NCI-H1436 treated with DMSO at 0.1 percent for 48 hours (cell line): ENCODE results near the gene ADAMTS17.

Experiments used
- DNase-seq: peaks from one replicate; lab custom pipeline; 2025; lab: John Stamatoyannopoulos, UW

Gene ADAMTS17

DNA sequence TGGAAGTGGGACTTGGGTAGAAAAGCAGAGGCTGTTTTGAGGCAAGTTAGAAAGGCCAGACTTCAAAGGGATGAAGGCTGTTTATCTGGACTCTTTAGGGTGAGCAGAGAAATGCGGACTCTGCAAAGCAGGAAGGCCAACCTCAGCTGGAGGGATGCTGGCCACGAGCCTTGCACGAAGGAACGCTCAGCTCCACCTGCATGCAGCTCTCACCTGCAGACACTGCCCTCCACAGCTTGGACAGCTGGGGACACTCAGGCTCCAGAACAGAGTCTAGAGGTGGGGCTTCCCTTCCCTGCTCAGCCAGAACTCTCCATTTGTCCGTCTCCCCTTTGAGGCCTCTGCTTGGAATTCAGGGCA lies 229.7 kb downstream of the ADAMTS17 start:
- DNase-seq: no peak

DNA sequence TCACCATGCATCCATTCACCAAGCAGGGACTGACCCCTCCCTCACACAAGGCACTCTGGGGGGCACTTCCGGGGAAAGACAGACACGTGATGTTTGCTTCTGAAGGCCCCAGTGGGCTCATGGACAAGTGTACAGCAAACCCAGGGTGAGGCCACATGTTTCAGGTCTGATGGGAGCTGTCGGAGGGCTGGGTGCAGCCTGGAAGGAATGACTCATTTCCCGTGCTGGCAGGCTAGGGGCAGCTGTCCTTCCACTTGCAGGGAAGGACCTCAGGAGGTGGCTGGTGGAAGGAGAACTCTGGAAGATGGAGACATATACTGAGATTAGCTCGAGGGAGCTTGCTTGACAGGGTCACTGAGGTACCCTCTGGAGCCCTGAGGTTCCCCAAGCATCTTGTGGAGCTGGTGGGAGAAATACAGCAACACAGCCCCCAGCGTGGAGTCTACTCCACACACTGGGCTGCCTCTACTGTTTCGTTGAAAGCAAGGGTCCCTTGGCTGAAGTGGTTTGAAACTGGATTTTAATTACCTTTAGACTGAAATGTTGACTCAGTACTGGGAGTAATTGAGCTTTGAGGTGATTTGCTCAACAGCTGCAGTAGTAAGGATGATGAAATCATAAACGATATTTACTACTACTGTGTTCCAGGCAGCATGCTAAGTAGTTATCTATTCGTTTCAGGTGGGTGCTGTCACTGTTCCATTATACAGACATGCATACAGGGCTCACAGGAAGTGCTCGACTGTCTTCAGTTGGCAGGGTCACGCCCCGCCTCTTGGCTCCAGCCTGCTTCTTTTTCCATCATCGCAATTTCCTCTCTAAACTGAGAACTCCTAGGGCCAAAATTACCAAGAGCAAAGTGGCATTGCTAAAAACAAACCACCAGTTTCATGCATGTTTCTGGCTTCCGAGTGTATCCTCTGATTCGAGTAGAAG lies 230.4 kb downstream of the ADAMTS17 start:
- peak; percentile 56 for DNase-seq

DNA sequence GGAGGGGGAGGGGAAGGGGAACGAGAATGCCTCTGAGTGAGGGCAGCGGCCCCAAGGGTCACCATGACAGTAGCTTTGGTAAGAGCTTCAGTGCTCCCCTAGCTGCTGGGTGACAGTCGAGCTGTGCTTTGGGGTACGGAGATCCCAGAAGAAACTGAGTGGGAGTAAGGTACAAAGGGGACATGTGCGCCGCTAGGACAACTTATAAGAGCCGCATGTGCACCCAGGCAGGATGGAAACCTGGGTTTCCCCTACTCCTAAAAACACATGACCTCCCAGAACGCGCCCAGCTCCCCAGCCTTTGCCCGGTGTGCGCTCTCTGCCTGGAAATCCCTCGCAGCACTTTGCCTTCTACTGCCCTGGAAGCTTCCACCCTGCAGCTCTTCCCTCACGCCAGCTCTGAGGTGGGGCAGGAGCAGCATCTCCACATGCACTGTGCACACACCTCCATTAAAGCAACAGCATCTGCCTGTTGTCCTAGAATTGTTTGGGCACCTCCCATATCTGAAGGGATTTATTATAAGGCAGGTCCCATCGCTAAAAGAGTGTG lies 232.2 kb downstream of the ADAMTS17 start:
- no peak for DNase-seq

DNA sequence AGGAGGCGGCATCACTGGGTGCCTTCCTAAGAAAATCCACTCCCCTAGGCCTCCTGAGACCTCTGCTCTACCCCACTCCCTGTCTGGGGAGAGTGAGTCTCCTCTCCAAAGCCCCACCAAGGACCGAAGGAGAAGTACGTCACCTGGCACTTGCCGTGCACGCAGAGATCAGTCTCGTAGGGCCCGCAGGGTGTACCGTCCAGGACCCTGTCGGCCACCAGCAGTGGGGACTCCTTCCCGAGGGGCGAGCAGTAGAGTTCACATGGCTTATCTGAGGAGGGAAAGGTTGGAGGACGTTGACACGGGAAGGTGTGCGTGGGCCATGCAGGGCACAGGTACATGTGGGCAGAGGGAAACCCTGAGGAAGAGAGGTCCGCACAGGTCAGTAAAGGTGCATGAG lies 232.9 kb downstream of the ADAMTS17 start:
- DNase-seq: no peak

DNA sequence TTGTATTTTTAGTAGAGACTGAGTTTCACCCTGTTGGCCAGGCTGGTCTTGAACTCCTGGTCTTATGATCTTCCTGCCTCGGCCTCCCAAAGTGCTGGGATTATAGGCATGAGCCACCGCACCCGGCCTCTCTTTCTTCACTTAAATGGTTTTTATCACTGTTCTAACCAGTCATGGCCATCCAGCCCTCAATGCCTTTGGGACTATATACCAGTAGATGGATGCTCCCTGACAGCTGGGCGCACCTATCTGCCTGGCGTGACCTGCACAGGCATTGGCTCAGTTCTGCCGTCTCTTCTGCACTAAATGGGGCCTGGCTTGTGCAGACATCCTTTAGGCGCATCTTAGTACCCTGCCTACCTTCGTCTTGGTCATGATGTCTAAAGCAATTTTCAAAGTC lies 233.4 kb downstream of the ADAMTS17 start:
- no peak for DNase-seq

DNA sequence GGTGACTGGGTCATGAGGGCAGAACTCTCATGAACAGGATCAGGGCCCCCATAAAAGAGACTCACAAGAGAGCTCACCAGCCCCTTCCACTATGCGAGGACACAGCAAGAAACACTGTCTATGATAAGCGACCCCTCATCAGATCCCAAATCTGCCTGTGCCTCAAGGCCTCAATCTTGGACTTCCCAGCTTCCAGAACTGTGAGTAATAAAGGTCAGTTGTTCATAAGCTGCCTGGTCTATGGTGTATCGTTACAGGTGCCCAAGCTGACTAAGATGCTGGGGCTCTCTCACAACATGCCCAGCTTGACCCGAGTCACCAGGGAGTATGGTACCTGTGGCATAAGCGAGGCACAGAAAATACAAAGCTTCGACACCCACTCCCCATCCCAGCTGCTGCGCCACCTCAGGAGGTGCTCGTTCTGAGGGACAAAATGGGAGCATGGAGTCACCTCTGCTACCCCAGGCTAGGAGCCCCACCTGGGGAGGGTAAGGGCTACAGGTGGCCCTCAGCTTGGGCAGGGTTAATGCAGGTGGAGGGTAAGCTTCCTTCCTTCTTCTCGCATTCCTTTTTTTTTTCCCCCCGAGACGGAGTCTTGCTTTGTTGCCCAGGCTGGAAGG lies 234.1 kb downstream of the ADAMTS17 start:
- DNase-seq: no peak

DNA sequence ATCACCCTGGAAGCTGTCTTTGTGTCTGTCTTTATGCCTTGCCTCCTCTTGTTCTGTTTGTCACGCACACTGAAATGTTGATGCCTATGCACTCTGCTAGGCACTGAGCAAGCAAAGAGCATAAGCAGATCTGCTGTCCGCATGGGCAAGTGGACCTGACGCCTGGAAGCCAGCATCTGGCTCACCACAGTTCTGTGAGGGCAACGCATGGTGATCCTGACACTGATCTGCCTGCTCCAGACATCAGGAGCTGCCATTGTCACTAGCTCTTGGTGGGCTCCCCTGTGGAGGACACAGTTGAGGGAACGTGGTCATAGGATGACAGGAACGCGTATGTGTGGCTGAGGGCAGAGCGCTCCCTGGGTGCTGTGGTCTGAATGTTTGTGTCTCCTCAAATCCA lies 234.6 kb downstream of the ADAMTS17 start:
- no peak for DNase-seq

DNA sequence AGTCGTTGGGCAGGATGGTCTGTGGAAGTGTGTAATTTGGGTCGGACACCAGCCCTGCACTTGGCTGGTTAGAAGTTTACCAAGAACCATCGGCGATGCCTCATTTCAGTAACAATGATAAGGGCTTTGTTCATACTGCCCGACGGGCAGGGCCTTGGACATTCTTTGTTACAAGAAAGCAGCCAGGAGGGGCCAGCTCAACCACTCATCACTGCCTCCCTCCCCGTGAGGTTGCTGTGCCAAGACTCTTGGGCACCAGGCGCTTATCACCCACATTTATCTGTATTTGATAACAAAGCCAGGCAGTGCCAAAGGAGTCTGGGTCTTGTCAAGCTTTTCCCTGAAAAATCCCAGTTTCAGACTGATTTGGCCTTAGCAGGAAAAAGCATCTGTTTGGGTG lies 235.0 kb downstream of the ADAMTS17 start:
- DNase-seq: no peak

DNA sequence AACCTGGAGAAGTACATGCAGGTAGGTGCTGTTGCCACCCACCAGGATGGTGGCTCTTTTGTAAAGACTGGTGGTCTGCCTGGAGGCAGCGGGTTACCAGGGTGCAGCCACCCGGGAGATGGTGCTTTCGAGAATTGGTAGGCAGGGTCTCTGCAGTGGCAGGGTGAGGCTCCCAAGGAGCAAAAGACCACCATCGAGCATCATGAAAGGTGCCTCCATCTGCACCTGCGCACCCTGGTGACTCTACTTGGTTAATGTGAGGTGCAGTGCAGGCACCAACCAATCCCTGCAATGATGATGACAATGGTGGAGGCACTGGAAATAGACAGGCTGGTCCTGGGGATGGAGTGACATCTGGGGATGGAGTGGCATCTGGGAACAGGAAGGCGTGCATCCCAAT lies 236.7 kb downstream of the ADAMTS17 start:
- no peak for DNase-seq

DNA sequence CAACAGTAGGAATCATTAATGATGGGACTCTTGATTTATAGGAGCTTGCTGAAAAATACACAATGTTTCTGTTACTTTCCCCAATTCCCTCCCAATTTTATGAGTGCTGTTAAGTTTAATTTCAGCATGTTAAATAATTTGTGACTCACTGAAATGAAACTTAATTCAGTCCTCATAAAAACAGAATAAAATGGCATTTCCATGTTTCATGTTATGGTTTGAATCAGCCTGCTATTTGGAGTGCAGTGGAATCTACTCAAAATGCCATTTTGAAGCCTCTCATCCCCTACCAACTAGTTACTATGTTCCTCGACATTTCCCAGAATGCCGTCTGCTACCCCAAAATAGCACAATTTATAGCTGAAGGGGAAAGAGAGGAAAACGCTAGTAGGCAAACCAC lies 237.5 kb downstream of the ADAMTS17 start:
- no peak for DNase-seq

DNA sequence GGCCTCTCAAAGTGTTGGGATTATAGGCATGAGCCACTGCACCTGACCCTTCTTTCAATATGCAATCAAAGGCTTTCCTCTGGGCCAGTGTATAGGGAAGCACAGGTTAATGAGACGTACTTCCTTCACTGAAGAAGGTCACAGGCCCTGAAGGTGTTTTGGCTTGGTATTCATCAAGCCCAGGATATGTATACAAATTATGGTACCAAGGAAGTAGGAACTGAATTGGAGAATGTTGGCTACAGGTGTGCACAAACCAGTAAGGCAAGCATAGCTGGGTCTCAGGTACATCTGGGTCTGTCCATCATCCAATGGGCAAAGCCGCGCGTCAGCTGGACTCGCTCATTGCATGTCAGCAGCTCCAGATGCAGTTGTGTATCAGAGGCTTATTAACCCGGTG lies 237.9 kb downstream of the ADAMTS17 start:
- DNase-seq: no peak

DNA sequence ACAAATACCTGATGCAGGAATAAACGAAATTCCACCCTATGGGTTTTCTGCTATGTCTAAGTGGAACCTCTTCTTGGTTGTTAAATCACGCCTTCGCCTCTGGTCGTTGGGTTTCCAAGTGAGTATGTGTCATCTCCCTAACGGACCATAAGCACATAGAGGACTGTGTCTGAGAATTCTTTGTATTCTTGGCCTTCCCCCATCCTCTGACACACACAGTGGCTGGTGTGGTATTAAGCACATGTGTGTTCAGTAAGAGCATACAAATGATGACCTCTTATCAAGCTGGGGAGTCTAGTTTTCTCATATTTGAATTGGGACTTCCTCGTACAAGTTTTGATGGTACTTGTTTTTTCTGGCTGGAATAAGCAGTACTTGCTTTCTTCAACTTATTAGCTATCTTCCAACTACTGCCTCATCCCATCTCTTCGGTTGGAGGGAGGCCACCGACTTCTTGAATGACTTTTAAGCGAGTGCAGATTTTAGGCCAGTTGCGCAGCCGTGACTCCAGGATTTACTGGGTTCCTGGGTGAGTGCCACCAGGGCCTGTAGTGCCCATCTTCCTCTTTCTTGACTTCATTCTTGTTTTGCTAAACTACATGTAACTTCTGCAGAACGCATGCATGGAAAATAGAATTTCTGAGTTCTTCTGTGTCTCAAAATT lies 240.2 kb downstream of the ADAMTS17 start:
- DNase-seq: no peak

DNA sequence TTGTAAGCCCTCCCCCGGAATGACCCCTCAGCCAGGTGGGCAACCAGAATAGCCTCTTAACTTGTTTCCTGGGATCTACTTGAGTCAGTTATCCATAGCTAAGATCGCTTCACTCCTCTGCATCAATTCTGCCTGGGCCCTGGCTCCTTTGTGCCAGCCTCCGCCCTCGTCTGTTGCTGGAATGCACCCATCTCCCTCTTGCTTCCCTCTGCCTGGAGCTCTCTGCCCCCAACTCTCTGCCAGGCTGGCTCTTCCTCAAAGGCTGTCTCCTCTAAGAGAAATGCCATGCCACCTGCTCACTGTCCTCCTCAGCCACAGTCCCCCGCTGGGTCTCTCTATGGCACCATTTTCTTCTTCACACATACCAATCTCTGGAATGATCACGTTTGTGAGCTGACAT lies 240.8 kb downstream of the ADAMTS17 start:
- no peak for DNase-seq

DNA sequence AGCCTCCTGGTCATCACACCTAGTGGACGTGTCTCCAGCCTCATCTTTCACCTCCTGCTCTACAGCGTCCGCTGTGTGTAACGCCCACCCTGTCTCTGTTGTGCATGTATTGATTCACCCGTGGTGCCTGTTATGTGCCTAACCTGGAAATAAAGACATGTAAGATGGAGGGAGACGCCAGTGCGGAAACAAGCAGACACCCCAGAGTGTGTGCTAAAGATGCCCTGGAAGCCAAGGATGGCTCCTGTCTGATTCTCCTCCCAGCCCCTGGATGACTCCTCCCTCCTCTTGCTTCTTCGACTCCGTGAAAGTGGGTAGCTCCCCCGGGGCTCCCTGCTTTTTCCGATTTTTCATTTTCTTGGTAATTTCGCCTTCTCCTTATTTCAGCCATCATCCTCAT lies 241.8 kb downstream of the ADAMTS17 start:
- no peak for DNase-seq

DNA sequence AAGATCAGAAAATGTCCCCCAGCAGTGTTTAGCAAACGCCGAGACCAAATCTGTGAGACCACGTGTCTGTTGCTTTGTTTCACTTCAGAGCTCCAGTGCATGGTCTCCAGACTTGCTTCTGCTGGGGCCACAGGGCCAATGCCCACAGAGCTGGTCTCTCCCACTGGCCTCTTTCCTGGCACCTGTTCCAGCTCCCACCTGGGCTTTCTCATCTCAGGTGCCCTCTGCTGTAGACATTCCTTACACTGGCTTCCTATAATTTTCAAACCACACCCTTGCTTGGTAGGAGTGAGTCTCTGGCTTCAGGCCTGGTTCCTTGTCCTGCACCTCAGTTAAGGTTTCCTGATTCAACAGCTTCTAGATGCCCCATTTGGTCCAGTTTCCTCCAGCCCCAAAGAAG lies 243.1 kb downstream of the ADAMTS17 start:
- DNase-seq: no peak

DNA sequence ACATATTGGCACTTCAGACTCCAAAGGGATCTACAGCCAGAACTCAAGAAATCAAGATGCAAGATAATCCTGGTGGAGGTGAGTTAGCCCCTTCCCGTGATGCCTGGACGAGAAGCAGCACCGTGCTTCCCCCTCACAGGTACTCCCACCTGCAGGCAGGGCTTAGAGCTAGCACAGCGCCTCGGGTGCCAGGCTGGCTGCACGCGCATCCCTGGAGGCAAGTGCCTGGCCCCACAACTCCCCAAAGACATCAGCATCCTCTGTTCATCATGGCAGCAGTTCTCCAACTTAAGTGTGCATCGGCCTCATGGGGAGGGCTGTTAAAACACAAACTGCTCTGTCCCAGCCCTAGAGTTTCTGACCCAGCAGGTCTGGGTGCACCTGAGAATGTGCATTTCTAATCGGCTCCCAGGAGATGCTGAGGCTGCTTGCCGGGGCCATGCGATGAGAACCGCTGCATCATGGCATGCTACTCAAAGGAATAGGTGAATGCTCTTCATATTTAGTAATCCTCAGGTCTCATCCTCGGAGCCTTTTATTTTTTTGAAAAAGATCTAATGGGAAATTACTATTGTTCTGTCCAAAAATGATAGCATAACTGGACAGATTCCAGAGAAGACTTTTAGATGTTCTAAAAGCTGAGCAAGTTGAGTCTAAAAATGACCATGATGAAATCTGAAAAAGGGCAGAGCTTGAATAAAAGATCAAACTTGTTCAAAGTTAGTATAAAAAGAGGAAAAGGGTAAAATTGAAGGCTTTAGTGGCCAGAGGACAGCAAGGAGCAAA lies 244.2 kb downstream of the ADAMTS17 start:
- no peak for DNase-seq

DNA sequence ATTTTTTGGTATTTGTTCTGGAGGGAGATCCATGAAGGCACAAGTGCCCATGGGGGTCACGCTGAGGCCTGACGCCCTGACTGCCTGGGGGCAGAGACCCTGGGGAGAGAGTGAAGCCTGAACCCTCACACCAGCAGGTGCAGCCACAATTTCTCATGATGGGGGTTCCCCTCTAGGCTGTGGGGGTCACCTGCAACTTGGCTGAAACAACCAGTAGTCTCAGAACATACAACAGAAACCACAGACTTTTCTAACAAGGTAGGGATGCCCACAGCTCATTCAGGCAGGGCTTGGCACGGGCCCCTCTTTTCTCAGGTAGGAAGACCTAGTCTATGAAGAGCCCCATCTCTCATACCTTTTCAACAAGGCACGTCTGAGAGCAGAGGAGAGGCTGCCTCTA lies 245.1 kb downstream of the ADAMTS17 start:
- no peak for DNase-seq

DNA sequence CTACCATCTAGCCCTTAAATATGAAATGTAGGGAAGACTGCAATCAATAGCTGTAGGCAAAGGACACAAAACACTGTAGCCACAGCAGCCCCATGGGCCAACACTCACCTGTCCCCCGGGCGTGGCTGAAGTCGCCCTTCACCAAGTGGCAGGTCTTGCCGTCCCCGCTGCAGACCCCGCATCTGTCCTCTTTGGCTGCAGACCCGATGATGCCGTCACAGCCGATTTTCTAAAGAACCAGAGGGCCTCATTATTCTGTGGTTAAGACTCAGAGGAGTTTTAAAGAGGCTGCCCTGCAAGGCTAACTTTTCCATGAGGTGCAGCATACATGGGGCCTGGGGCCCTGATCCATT lies 245.6 kb downstream of the ADAMTS17 start:
- DNase-seq: no peak

DNA sequence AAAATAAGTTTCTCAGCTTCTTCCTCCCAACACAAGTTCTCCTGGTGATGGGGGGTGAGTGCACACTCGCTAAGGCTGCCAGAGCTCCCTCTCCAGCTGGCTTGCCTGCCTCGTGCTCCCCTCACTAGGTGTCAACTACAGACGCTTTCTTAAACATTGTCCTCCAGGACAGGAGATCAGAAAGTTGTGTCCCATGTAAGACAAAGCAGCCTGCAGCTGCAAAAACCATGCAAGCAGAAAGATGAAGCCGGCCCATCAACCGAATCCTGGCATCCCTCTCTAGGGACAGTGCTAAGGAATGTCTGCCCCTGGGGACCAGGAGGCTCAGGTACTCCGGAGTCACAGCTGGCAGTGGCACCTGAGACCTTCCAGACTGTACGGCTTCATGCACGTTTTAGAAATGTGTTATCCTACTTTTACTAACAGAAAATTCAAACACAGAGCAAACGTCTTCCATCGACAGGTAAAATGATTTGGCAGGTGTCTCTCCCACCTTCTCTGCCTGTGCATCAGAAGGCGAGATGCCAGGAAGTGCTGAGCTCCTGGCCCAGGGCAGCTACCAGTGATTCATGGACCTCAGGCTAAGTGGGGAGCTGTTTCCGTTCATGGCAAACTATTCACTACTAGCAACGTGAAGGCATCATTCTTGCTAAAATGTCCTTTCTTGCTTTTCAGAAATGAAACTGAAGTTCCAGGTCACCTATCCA lies 246.1 kb downstream of the ADAMTS17 start:
- DNase-seq: no peak

DNA sequence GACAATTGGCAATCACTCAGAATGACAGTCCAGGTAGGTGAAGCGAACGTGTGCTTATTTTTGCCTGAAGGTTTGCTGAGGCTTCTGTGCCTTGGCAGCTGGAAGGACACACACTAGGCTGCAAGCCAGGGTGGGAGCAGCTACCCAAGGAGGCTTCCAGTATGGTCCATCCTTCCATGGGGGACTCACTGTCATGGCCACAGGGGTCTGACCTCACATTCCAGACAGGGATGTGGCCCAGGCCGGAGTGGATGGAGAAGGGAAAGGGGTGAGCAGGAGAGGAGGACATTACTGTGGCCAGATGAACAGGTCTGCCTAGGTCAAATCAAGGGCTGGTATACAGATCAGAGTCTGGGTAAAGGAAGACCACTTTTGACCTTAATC lies 247.7 kb downstream of the ADAMTS17 start:
- no peak for DNase-seq
